ENCODE data around the gene STKLD1. TPM values are rescaled to one million over a fixed set of nuclear protein-coding genes. Genes with fewer than 3 reads are reported as not detected.

STKLD1 gene
- total and polyA plus RNA-seq, 9 of the 15 experiments (the other 6 are each of a cell fraction or from before 2014, with no cell fraction given): 0.10 to 0.65 (median 0.33) TPM; not detected in 2

DNA sequence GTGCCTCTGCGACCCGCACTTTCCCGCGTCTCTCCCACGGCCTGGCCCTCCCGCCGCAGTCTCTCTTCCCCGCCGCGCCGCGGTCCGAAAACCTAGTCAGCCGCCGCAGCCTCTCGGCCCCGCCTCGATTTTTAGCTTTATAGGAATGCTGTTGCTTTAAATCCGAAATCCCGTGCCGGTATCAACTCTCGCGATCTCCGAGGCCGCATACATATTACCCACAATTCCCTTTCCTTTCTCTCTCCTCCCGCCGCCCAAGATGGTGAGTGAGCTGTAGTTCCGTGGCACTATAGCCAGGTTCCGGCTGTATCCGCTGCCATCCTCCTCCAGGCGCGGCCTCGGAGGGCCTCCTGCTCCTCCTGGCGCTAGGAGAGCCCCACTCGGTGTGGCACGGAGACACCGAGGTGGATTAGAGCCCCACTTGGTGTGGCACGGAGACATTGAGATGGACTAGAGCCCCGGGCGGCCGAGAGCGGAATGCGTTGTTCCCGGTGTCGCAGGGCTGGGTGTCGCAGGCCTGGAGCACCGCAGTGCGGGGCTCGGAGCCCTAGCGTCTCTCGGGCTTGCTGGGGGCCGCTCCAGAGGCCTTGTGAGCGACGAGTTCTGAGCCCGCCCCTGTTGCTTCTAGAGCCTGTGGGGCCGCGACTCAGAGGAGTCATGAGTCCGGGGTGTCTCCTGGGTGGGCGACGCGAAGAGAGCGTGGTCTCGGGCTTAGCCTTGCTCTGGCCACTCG is 28.0 kb upstream of the STKLD1 start, which contains the start of the genes MED22 and RPL7A (continued):
- TF ChIP-seq, protein P1, sequence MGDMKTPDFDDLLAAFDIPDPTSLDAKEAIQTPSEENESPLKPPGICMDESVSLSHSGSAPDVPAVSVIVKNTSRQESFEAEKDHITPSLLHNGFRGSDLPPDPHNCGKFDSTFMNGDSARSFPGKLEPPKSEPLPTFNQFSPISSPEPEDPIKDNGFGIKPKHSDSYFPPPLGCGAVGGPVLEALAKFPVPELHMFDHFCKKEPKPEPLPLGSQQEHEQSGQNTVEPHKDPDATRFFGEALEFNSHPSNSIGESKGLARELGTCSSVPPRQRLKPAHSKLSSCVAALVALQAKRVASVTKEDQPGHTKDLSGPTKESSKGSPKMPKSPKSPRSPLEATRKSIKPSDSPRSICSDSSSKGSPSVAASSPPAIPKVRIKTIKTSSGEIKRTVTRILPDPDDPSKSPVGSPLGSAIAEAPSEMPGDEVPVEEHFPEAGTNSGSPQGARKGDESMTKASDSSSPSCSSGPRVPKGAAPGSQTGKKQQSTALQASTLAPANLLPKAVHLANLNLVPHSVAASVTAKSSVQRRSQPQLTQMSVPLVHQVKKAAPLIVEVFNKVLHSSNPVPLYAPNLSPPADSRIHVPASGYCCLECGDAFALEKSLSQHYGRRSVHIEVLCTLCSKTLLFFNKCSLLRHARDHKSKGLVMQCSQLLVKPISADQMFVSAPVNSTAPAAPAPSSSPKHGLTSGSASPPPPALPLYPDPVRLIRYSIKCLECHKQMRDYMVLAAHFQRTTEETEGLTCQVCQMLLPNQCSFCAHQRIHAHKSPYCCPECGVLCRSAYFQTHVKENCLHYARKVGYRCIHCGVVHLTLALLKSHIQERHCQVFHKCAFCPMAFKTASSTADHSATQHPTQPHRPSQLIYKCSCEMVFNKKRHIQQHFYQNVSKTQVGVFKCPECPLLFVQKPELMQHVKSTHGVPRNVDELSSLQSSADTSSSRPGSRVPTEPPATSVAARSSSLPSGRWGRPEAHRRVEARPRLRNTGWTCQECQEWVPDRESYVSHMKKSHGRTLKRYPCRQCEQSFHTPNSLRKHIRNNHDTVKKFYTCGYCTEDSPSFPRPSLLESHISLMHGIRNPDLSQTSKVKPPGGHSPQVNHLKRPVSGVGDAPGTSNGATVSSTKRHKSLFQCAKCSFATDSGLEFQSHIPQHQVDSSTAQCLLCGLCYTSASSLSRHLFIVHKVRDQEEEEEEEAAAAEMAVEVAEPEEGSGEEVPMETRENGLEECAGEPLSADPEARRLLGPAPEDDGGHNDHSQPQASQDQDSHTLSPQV (IDR thresholded peaks at IDR 0.05): peak; percentile 26; the same call in 1 of the 2 replicates
- TF ChIP-seq PTBP1 (IDR thresholded peaks at IDR 0.05; ENCODE audit: low read depth, low read length) (0 out of 2 replicates have a peak, but pooled peaks have one; percentile 42), XRCC5 (IDR thresholded peaks at IDR 0.05; ENCODE audit: low read depth, low read length) (no peak), PURB (CRISPR knock-in tag; IDR thresholded peaks at IDR 0.05; ENCODE audit: low read depth) (no peak), ILF3 (IDR thresholded peaks at IDR 0.05; ENCODE audit: borderline replicate concordance) (no peak), KAT7 (CRISPR knock-in tag; IDR thresholded peaks at IDR 0.05; ENCODE audit: borderline replicate concordance) (peak; percentile 98), HNRNPLL (IDR thresholded peaks at IDR 0.05; ENCODE audit: low read depth, low read length, poor library complexity, severe bottlenecking) (no peak), JUN (IDR thresholded peaks at IDR 0.05; ENCODE audit: borderline replicate concordance, low read depth, low read length) (no peak), JUN (CRISPR knock-in tag; IDR thresholded peaks at IDR 0.05; ENCODE audit: borderline replicate concordance) (no peak), SMARCB1 (IDR thresholded peaks at IDR 0.05; ENCODE audit: insufficient read length, low read depth) (no peak), L3MBTL2 (IDR thresholded peaks at IDR 0.05) (peak; percentile 53; the same call in 1 of the 2 replicates), MTA2 (IDR thresholded peaks at IDR 0.05; ENCODE audit: low read depth) (no peak), GABPB2 (CRISPR knock-in tag; conservative IDR thresholded peaks at IDR 0.05) (no peak), HMG20B (CRISPR knock-in tag; IDR thresholded peaks at IDR 0.05) (no peak), ZC3H8 (IDR thresholded peaks at IDR 0.05) (no peak), DMBX1 (CRISPR knock-in tag; IDR thresholded peaks at IDR 0.05; ENCODE audit: borderline replicate concordance) (no peak)
- TF ChIP-seq, protein P2, sequence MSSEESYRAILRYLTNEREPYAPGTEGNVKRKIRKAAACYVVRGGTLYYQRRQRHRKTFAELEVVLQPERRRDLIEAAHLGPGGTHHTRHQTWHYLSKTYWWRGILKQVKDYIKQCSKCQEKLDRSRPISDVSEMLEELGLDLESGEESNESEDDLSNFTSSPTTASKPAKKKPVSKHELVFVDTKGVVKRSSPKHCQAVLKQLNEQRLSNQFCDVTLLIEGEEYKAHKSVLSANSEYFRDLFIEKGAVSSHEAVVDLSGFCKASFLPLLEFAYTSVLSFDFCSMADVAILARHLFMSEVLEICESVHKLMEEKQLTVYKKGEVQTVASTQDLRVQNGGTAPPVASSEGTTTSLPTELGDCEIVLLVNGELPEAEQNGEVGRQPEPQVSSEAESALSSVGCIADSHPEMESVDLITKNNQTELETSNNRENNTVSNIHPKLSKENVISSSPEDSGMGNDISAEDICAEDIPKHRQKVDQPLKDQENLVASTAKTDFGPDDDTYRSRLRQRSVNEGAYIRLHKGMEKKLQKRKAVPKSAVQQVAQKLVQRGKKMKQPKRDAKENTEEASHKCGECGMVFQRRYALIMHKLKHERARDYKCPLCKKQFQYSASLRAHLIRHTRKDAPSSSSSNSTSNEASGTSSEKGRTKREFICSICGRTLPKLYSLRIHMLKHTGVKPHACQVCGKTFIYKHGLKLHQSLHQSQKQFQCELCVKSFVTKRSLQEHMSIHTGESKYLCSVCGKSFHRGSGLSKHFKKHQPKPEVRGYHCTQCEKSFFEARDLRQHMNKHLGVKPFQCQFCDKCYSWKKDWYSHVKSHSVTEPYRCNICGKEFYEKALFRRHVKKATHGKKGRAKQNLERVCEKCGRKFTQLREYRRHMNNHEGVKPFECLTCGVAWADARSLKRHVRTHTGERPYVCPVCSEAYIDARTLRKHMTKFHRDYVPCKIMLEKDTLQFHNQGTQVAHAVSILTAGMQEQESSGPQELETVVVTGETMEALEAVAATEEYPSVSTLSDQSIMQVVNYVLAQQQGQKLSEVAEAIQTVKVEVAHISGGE (CRISPR knock-in tag; IDR thresholded peaks at IDR 0.05): peak in 1 of 3 experiments; percentile 24; a peak in 1 of 6 replicates
- TF ChIP-seq, protein P3, sequence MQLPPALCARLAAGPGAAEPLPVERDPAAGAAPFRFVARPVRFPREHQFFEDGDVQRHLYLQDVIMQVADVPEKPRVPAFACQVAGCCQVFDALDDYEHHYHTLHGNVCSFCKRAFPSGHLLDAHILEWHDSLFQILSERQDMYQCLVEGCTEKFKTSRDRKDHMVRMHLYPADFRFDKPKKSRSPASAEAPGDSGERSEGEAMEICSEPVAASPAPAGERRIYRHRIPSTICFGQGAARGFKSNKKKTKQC (CRISPR knock-in tag; IDR thresholded peaks at IDR 0.05): peak; percentile 61; the same call in 1 of the 2 replicates
- TF ChIP-seq, protein P4, sequence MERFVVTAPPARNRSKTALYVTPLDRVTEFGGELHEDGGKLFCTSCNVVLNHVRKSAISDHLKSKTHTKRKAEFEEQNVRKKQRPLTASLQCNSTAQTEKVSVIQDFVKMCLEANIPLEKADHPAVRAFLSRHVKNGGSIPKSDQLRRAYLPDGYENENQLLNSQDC (CRISPR knock-in tag; IDR thresholded peaks at IDR 0.05): peak; percentile 28; the same call in 1 of the 2 replicates

Measured in K562 (cell line).